Kidney (tissue), 14 donors: Measurements from ENCODE around the gene RPL15. TPM values are rescaled to one million over a fixed set of nuclear protein-coding genes. Genes with fewer than 3 reads are reported as not detected.

ENCODE experiments used
- DNase-seq, 5 donors: peaks; one replicate each; pipeline ENCODE4 v3.0.0-alpha.2; 2013 to 2020
- FAIRE-seq: peaks from 2 replicates; lab custom pipeline; 2012; peaks lifted over from hg19 to GRCh38; lab: Jason Lieb, UNC
- H3K27ac ChIP-seq, 2 donors: one replicate each; pipeline ENCODE4 v1.7.0; 2013; ENCODE audit warnings: low read depth in 2 of 2, low read length in 2 of 2, inconsistent platforms in 1 of 2
- H3K27me3 ChIP-seq: one replicate; pipeline ENCODE4 v1.7.1; 2013; ENCODE audit warnings: low read length, inconsistent platforms; ENCODE audit not compliant: control insufficient read depth, insufficient read depth
- H3K36me3 ChIP-seq, 3 donors: one replicate each; pipeline versions ENCODE4 v1.7.0 to v1.7.1; 2013; ENCODE audit warnings: low read length in 3 of 3, control low read depth in 1 of 3, inconsistent platforms in 1 of 3; ENCODE audit not compliant: insufficient read depth in 3 of 3, control insufficient read depth in 2 of 3
- H3K4me1 ChIP-seq, 3 donors: one replicate each; pipeline versions ENCODE4 v1.7.0 to v1.7.1; 2013; ENCODE audit warnings: low read length in 3 of 3, inconsistent platforms in 1 of 3, low read depth in 1 of 3; ENCODE audit not compliant: control insufficient read depth in 2 of 3, insufficient read depth in 2 of 3
- H3K4me3 ChIP-seq, 3 donors: one replicate each; pipeline versions ENCODE4 v1.7.0 to v1.8.1; 2013; ENCODE audit warnings: low read length in 3 of 3, control low read depth in 1 of 3, inconsistent platforms in 1 of 3
- H3K9ac ChIP-seq, 3 donors: one replicate each; pipeline versions ENCODE4 v1.7.0 to v1.7.1; 2013; ENCODE audit warnings: low read length in 3 of 3, control low read depth in 1 of 3, inconsistent platforms in 1 of 3
- H3K9me3 ChIP-seq, 3 donors: one replicate each; pipeline versions ENCODE4 v1.7.0 to v1.7.1; 2013; ENCODE audit warnings: low read length in 3 of 3, control low read depth in 1 of 3, inconsistent platforms in 1 of 3; ENCODE audit not compliant: control insufficient read depth in 2 of 3, insufficient read depth in 1 of 3
- CTCF ChIP-seq: IDR thresholded peaks from 3 replicates; pipeline ENCODE4 v1.5.1; 2012; ENCODE audit warnings: mild to moderate bottlenecking, moderate library complexity, borderline replicate concordance; ENCODE audit not compliant: insufficient read depth; ENCODE audit errors: extremely low read depth
- intact Hi-C: fragments of 100-400 bp; cut with DNase I; formaldehyde crosslinking; loops from one replicate; pipeline ENCODE4 v1.11.1; 2022
- polyA plus RNA-seq: library from polyadenylated mRNA; stranded (reverse); fragments of 350-450 nt; fragmentation: Illumina TruSeq; extraction: RNeasy Lipid Tissue Mini Kit (QIAGEN cat#74804); gene quantifications from one replicate; pipeline ENCODE4 v1.2.3, GENCODE V29; 2014; ENCODE audit warnings: low read depth, low replicate concordance; ENCODE audit not compliant: insufficient read depth
- total RNA-seq: library from RNA; stranded (reverse); fragmentation: NEBNext Ultra II Directional; extraction: Animal tissue kit (Norgen Biotek cat#: 25700); gene quantifications from one replicate; pipeline ENCODE4 v1.2.1, GENCODE V29; 2021
- donor health status: control.
- donor health status: control.
- donor health status: control.
- donor health status: control.
- donor health status: control.
- donor health status: DM: yes; HTN: yes; CAD: no.
- donor health status: Normal renal cell carcinoma (clear cell type).

Gene RPL15
- total and polyA plus RNA-seq, 2 donors from 2014 or later, result 1,508 to 2,114 TPM

DNA sequence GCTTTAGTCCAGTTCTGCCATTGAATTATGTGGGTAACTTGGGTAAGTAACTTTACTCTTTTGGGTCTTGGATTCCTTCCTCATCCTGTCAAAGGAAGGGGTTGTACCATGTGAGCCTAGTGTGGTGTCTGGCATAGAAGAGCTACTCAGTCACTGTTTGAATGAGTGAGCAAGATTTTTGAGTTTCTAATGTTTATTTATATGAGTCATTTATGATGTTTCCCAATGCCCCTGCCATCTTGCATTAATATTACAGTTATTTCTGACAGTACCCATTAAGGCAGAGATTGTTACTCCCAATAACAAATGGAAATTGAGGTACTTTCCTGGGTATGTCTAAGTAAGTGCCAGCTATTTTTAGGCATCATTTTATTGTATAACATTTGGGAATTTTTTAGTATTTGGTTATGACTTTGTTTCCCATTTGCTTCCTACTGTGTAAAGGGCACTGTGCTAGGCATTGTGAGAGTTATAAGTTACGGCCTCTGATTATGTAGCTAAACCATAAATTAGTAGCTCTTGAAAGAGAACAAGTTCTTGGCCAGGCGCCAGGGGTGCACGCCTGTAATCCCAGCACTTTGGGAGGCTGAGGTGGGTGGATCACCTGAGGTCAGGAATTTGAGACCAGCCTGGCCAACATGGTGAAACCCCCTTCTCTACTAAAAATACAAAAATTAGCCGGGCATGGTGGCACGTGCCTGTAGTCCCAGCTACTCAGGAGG, 51.7 kb downstream of the RPL15 start:
- FAIRE-seq, result no peak
- TF ChIP-seq CTCF, result no peak

DNA sequence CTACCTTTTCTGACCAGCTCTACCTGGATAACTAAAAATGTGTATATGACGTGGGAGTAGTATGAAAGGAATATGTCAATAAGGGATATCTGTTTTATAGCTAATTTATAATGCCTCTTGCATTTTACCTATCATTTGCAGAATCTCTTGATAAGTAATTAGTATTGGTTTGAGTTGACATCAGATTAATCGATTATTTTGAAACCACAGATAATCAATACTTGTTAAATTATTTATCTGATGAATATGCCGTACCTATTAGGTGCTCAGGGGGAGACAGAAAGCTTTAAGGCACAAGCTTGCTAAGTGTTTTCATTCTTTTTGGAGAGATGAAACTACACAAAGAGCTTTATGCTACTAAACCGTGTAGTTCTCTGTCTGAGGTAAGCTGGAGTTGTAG, 52.5 kb downstream of the RPL15 start:
- no peak overlapping the region for H3K9ac ChIP-seq

More for the DNA sequence above, 51.7 kb downstream of the RPL15 start:
- Histone ChIP-seq H3K27ac (no peak overlapping the region), H3K27me3 (no peaks in the 10 kb centered on the region), H3K4me3 (no peak overlapping the region), H3K9me3 (no peaks in the 10 kb centered on the region), H3K4me1 (no peaks in the 10 kb centered on the region), H3K9ac (no peak overlapping the region), H3K36me3 (peaks cover 3 to 31% (median 16%) of the 10 kb centered on the region in 3 donors)
- intact Hi-C loops, result no loop called here
- no peak for DNase-seq

More for the DNA sequence above, 52.5 kb downstream of the RPL15 start:
- DNase-seq (no peak), FAIRE-seq (no peak)
- no peaks in the 10 kb centered on the region for H3K9me3 ChIP-seq
- no peaks in the 10 kb centered on the region for H3K4me1 ChIP-seq
- peaks cover 3 to 29% (median 16%) of the 10 kb centered on the region in 3 donors for H3K36me3 ChIP-seq
- intact Hi-C loops, result no loop called here
- TF ChIP-seq CTCF, result no peak
- H3K27ac ChIP-seq, result no peak overlapping the region
- no peak overlapping the region for H3K4me3 ChIP-seq
- no peaks in the 10 kb centered on the region for H3K27me3 ChIP-seq

Other genes with a start within 250 kb of the RPL15 start
- 83.2 TPM for gene UBE2E1, start 111.2 kb upstream of the RPL15 start, total RNA-seq
- gene UBE2E1, start 111.2 kb upstream of the RPL15 start, polyA plus RNA-seq, result 69.1 TPM
- 7.1 TPM for gene NKIRAS1, start 142 bp upstream of the RPL15 start, total RNA-seq
- gene NKIRAS1, start 142 bp upstream of the RPL15 start, polyA plus RNA-seq, result 17.2 TPM
- gene NR1D2, start 28.2 kb downstream of the RPL15 start, total RNA-seq, result 49.3 TPM
- 7.1 TPM for gene NR1D2, start 28.2 kb downstream of the RPL15 start, polyA plus RNA-seq